Measurements from ENCODE around the gene TTBK1.
"Not testable (repeated sequence)": the region's sequence is repeated elsewhere in the genome, so short reads cannot be mapped to it uniquely, and the experiment has no call there.

GRCh38 chr6:43303006-43303405 lies 59.7 kb downstream of the TTBK1 start:
- not testable (repeated sequence) for TF ChIP-seq CTCF (conservative IDR thresholded peaks at IDR 0.05 in 1 of 2, IDR thresholded peaks at IDR 0.05 in 1 of 2; ENCODE audit: low read depth in 1 of 2, low read length in 2 of 2); EZH2 (IDR thresholded peaks at IDR 0.05; ENCODE audit: low read length, missing control alignments)

All from fibroblast of lung (primary cell).